Stimulated activated CD8-positive, alpha-beta memory T cell treated with anti-CD3 and anti-CD28 coated beads, Interleukin-12 subunit alpha, Interleukin-12 subunit beta, amount 100 ng/mL, for 24 hours (primary cell): Measurements from ENCODE around the gene ARL4C.
"Not testable (repeated sequence)": the region's sequence is repeated elsewhere in the genome, so short reads cannot be mapped to it uniquely, and the experiment has no call there.

Source experiments
- DNase-seq: peaks from one replicate; pipeline ENCODE4 v3.0.0-alpha.2; 2020; ENCODE audit errors: extremely low read depth

The ARL4C gene

DNA sequence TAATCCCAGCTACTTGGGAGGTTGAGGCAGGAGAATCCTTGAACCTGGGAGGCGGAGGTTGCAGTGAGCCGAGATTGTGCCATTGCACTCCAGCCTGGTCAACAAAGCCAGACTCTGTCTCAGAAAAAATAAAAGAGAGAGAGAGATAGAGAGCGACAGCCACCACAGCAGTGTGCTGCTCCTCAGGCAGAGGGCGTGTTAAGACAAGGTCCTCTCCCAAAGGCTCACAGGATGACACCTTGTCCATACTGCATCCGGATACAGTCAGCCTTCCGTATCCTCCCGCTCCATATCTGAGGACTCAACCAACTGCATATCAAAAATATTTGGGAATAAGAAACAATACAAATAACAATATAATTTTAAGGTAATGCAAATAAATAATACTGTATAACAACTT lies 20.1 kb downstream of the ARL4C start:
- no peak for DNase-seq

GRCh38 chr2:234474654-234475053 lies 22.2 kb downstream of the ARL4C start:
- DNase-seq: no peak

DNA sequence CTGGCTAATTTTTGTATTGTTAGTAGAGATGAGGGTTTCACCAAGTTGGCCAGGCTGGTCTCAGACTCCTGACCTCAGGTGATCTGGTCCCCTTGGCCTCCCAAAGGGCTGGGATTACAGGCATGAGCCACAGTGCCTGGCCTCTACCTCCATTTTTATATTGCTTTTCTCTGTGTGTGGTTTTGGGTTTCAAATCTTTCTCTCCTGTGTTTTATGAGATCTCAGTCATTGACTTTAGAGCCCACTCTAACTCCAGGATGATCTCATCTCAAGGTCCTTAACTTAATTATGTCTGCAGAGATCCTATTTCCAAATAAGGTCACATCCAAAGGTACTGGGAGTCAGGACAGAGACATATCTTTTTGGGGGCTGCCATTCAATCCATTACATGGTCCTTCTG lies 24.7 kb downstream of the ARL4C start:
- no peak for DNase-seq

GRCh38 chr2:234469972-234470371 lies 26.9 kb downstream of the ARL4C start:
- DNase-seq: no peak

- DNase-seq: no peak
Observed at GRCh38 chr2:234469251-234469845, 27.5 kb downstream of the ARL4C start.

DNA sequence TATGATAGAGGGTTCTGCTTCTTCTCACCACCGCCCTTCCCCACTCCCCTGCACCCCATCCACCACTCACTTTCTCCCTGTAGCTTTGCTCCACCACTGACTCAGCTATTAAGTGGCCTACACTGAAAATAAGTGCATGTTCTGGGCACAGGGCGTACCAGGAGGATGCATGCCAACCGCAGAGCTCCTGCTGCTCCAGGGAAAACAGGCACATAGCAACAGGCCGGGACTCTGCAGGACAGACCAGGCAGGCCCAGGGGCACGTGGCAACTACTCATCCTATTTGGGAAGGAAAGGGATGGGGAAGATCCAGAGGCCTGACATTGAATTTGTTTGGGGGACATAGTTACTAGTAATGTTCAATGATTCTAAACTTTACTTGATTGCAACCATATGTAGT lies 28.4 kb downstream of the ARL4C start:
- no peak for DNase-seq

GRCh38 chr2:234467289-234467688 lies 29.6 kb downstream of the ARL4C start:
- DNase-seq: no peak

DNA sequence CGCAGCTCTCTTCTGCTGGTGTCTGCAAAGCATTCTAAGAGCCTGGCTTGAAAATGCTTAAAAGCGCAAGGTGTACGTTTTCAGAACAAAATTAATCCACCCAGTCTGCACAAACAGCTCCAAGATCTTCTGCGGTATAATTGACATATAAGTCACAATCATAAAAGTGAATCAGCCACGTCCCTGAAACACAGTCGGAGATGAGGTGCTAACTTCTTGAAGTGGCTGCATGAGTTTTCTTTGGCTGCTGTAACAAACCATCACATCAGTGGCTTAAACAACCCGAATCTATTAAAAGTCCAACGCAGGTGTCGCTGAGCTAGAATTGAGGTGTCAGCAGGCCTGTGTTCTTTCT lies 32.6 kb downstream of the ARL4C start:
- no peak for DNase-seq

DNA sequence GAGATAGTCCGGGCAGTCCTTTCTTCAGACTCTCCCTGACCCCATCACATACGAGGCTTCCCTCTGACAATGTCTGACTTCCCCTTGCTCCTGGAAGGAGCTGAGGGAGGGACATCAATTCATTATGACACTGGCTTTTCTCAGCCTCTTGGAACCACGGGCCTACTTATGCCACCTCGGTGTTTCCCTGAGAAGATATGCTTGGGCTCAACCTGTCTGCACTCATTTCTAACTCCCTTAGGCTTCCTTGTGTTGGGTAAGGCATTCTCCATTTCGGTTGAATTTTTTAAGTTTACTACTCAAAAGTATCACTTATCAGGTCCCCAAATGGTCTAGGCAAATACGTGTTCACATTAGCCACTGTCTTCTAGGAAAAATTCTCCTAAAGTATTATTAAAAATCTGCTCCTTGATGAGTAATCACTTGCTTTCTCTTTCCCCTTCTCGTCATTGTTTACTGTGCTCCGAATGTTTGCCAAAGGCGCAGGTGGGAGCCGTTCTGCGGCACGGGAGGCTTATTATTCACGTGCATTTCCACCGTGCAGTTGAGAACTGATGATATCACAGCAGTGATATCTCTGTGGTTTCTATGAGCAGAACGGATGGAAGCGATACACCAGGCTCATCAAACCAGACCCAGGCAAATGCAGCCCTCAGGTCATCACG lies 33.1 kb downstream of the ARL4C start:
- DNase-seq: peak; percentile 40

DNA sequence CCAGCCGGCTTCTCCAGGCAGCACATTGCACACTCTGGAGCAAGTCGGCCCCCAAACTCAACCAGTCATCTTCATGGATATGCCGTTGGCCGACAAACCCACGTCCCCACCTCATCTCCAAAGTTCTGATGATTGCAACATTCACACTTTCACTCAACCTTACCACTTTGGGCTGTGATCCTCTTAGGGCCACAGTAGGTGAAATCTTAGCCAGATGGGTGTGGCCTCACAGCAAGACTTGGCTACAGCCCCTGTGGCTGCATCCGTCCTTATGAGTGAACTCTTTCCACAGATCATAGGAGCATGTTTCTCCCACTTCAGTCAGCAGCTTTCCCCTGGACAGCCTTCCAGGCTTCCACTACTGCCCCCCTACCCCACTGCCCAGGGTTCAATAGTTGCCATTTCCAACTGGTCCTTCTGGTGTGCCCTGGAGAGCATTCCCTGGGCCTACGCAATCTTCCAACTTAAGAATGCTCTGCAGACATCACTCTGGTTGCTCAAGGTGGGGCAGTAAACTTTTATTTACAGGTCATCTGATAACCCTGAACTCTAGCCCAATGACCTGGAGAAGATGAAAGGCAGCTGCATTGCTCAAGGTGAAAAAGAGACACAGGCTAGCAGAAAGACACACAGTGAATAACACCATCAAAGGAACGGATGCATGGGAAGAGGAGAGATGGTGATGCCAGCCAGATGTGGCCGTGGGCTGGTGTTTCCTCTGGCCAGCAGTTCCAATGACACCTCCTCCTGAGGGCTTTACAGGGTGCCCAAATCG lies 34.5 kb downstream of the ARL4C start:
- no peak for DNase-seq

DNA sequence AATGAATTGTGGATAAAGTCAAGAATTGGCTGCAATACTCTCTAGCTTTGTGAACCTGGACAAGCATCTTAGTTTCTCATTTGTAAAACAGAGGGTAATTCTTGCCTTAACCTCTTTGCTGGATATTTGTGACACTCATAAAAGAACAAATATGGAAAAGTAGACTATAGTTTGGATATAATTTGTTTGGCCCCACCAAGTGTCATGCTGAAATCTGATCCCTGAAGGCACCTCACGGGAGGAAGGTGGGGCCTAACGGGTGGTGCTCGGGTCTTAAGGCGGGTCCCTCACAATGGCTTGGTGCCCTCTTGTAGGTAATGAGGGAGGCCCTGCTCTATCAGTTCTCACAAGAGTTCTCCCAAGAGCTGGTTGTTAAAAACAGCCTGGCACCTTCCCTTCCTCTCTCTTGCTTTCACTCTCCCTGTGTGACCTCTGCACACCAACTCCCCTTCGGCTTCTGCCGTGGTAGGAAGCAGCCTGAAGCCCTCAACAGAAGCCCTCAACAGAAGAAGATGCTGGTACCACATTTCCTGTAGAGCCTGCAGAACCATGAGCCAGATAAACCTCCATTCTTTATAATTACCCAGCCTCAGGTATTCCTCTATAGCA lies 37.4 kb downstream of the ARL4C start:
- no peak for DNase-seq

- no peak for DNase-seq
Observed at GRCh38 chr2:234458466-234458865, 38.4 kb downstream of the ARL4C start.

- no peak for DNase-seq
Observed at GRCh38 chr2:234457421-234457820, 39.5 kb downstream of the ARL4C start.

DNA sequence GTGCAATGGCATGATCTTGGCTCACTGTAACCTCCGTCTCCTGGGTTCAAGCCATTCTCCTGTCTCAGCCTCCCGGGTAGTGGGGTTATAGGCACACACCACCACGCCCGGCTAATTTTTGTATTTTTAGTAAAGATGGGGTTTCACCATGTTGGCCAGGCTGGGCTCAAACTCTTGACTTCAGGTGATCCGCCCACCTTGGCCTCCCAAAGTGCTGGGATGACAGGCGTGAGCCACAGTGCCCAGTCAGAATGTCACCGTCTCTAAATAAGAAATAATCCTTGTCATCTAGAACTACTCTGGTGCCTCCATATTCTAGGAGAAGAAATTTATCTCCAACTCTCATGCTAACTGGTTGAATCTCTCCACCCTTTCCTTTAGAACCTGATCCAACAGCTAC lies 41.6 kb downstream of the ARL4C start:
- DNase-seq: not testable (repeated sequence)

DNA sequence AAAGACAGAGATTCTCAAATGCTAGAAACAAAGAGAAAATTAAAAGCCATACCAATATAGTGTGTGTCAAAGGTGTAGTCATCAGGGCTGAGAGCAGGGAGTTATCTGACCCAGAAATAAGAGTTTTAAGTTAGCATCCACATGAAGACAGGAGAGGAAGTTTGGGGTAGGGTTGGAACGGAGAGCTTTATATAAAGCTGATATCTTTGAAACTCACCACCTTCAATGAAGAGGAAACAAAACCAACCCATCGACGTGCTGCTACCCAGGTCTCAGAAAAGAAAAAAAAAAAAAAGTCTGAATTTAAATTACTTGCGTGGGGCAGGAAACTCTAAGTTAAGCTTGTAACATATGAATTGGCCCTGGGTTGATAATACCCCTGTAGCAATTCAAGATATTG lies 42.4 kb downstream of the ARL4C start:
- DNase-seq: no peak

DNA sequence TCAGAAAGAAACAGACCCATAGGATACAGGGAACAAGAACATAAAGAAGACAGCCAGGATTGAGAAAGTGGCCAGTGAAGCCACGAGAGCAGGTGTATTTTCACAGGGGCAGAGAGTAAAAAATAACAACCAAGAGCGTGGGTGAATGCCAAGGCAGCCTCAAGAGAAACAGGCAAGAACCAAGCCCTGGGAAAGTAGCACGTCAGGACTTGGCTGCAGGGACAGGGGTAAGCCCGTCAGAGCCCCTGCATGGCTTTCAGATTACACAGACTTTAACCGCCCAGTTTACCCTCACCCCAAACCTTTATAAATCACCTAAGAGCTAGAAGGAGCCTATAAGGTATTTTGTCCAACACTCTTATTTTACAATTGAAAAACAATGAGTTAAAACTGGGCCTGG lies 43.7 kb downstream of the ARL4C start:
- no peak for DNase-seq

GRCh38 chr2:234451852-234452625 lies 44.8 kb downstream of the ARL4C start:
- DNase-seq: no peak

DNA sequence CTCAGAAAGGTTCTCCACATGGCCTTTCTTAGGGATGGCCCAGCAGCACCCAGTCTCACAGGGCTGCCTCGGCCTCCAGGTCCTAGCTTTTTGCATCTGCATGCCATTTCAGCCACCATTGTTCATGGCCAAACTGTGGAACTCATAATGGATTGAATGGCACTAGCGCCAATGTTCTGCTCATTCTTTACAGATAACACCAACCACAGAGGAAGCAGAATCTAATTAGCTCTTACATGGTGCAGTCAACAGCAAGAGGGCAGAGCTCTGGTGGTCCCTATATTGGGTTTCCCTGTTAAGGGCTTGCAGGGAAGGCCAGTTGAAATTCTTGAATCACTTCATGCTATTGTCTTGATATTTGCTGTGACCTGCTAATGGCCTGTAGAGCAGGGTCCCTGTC lies 45.6 kb downstream of the ARL4C start:
- DNase-seq: no peak

DNA sequence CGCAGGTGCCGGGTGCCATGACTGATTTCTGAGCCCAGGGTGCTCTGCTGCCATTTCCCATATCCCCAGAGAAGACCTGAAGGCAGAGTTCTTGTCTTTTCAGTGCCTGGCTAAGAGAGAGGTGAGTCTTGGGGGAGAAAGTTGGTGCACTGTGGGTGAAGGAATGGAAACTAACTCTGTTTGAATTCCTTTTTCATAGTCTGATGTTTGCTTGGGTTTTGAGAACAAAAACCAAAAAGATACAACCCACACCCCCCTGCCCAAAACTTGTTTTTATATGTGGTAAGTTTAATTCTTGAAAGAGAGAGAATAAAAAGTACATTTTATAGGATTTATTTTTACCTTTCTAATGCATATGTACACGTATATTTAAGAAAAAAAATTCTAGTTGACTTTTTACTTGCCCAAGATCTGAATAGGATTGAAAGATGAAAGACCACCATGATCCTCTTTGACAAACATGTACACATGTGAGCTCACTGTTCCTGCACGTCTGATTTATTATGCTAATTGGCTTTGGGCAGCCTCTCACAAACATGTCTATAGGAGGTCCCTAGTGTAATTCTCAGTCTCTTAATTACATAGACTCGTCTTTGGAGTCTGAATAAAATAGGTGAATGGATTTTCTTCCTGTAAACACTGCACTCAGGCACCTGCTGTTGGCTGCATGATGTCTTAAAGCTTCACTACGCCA lies 46.3 kb downstream of the ARL4C start:
- DNase-seq: no peak

- DNase-seq: no peak
Observed at GRCh38 chr2:234448506-234449184, 48.2 kb downstream of the ARL4C start.

DNA sequence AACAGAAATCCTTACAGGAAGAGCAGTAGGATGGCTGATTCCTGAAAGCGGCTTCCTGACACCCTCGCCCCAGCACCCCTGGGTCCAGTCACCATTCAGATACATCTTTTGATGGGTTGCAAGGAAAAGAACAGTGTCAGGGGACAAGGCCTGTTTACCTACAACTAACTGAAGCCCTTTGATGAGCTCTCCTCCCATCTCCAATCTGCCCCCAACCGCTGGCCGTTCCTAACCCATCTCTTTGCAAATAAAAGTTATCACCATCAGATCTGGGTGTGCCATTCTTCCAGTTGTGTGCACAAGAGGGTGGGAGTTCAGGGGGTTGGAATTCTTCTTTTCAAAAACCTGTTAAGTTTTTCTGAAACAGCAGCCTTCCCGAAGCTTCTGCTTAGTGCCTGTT lies 48.9 kb downstream of the ARL4C start:
- DNase-seq: no peak
